HG03060 (cell line): ENCODE results near the gene KRT7.
"Not testable (repeated sequence)": the region's sequence is repeated elsewhere in the genome, so short reads cannot be mapped to it uniquely, and the experiment has no call there.

Experiments
- ATAC-seq: cut with Tn5 transposase; IDR thresholded peaks from one replicate; pipeline ENCODE4 v1.9.1; 2021; ENCODE audit warnings: low read depth, moderate number of reproducible peaks; ENCODE audit not compliant: unreplicated experiment

The KRT7 gene

GRCh38 chr12:52270541-52271070, 37.6 kb downstream of the KRT7 start:
- no peak for ATAC-seq

GRCh38 chr12:52271158-52271557, 38.1 kb downstream of the KRT7 start:
- ATAC-seq, result no peak

GRCh38 chr12:52274521-52275120, 41.6 kb downstream of the KRT7 start, which contains the start of gene KRT86:
KRT86 (plus strand) TSS chr12:52274645; CDS start chr12:52301917, 27,272 bp downstream.
- ATAC-seq, result no peak

DNA sequence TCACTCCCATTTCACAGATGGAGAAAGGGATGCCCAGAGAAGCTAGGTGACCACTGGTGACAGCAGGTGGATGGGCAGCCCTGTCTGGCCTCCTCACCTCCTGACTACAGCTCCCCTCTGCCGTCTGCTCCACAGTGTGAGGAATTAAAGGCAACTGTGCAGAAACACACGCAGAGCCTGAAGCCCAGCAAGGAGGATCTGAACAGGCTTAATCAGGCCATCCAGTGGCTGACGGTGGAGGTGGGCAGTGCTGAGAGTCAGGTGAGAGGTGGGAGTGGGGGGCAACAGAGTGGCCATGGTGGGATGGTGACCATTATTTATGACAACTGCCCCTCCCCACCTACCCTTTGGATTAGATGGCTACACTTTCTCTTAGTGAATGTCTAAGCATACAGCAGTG, 42.6 kb downstream of the KRT7 start:
- no peak for ATAC-seq

GRCh38 chr12:52277486-52278245, 44.6 kb downstream of the KRT7 start:
- ATAC-seq, result no peak

GRCh38 chr12:52278575-52279421, 45.8 kb downstream of the KRT7 start:
- ATAC-seq, result no peak

- no peak for ATAC-seq
Observed at GRCh38 chr12:52279422-52280318, 46.6 kb downstream of the KRT7 start.

DNA sequence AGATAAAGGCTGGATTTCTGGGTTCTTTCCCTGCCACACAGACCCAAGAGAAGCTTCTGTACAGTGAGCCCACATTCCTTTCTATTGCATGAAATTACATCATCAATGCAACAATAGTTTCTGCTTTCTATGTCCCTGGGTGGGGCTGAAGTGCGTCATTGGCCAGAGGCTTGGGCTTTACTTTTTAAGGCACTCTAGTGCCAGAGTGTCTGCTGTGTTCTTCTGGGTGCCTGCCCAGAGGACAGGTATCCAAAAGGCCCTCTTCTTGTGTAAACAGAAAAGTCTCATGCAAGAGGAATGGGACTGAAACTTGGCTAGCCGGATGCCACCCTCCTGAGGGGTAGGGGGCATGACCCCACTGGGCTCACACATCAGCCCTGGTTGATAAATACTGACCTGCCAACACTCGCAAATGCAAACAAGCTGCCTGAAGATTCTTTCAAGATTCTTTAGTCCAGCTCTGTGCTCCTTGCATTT, 47.3 kb downstream of the KRT7 start:
- ATAC-seq, result no peak

GRCh38 chr12:52280796-52281560, 47.9 kb downstream of the KRT7 start:
- no peak for ATAC-seq

DNA sequence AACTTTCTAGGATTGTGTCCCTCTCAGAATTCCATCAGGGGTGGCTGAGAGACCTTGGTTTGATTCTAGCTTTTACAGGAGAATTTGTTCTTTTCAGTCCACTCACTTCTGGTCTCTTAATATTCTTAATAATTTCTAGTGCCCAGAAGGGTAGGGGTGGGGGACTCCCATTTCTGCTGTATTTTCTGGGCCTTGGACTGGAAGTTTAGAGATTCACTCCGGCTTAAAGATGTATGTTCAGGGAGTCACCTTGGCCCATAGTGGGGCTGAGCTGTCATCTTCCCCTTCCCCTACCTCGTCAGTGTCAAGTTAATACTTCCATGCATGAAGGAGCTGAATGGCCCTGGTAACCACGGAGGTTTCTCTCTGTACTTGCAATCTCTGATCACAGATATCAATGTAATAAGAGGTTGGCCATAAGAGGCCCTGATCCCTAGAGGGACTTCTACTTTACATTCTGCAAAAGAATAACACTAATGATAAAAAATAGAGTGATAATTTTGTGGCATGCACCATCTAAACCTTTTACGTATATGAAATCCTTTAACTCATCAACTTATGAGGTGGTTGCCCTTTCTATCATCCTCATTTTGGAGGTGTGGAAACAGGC, 51.6 kb downstream of the KRT7 start:
- no peak for ATAC-seq

DNA sequence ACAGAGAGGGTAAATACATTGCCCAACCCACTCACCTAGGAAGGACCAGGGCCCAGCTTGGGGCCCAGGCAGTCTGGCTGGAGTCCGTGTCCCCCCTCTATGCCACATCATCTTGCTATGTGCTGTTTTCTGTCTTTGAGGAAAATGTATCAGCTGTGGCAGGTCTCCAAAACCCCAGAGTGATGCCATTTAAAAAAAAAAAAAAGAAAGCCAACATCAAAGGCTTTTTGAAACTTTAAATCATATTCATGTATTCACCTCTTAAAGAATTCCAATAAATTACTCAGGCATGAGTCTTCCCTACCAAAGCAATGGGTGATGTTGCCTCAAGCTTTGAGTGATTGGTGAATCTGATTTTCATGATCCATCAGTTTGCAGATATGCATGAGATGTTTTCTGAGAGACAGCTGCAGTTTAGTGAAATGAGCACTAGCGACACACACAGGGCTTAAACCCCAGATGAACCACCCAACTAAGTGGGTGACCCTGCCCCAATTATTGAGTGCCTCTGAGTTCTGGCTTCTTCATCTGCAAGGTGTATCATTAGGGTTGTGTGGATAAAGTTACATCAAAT, 52.2 kb downstream of the KRT7 start:
- ATAC-seq, result no peak

GRCh38 chr12:52285851-52286530, 52.9 kb downstream of the KRT7 start:
- ATAC-seq, result no peak

- not testable (repeated sequence) for ATAC-seq
Observed at GRCh38 chr12:52286857-52287785, 54.1 kb downstream of the KRT7 start.

GRCh38 chr12:52287816-52288805, 55.1 kb downstream of the KRT7 start:
- not testable (repeated sequence) for ATAC-seq

- not testable (repeated sequence) for ATAC-seq
Observed at GRCh38 chr12:52290483-52291134, 57.6 kb downstream of the KRT7 start.
